Measurements from ENCODE around the gene ARHGAP20.

Gene ARHGAP20

DNA sequence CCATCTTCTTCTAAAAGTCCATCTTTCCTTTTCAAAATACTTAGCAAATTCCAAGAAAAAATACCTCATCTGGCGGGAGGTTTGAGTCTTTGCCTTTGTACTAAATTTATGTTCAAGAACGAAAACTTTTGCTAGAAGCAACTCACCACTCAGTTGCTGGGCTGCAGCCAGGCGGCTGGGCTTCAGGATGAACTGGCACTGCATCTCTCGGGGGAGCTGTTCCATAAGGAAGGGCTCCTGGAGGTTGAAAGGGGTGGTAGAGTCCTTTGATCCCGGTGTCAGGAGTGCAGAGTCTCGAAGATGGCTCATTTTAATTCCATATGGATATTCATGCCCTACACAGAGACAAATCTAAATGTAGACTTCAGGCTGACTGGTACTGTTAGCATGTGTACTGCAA, 105.8 kb downstream of the ARHGAP20 start:
- DNase-seq (ENCODE audit: low read depth, low spot score) = no peak

DNA sequence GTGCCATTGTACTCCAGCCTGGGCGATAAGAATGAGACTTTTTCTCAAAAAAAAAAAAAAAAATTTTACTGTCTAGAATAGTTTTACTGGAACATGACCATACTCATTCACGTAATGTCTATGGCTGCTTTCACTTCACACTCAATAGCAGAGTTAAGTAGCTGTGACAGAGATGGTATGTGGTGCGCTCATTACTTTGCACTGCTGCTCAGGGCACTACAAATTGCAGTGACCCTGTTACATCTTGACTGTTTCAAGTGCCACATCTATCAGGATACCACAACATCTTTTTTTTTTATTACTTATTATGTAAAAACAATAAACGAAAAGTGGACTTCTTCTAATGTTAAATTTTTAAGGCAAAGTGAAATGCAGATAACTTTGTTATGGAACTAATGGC, 110.3 kb downstream of the ARHGAP20 start:
- no peak for DNase-seq (ENCODE audit: low read depth, low spot score)

DNA sequence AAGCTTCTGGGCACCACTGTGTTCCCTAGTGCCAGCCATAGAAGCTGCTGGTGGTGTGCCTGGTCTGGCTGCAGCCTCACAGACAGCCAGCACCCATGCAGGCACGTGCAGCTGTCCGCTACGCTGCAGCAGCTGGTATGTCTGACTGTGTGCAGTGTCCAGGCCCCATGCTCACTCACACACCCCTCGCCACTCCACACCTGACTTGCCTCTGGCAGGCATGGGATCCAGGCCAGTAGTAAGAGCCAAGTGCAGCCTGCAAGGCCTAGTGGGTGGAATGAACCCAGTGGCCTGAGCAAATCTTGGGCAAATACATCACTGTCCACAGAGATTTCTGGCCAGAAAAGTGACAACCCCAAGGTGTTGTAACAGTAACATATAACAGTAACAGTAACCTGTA, 111.9 kb downstream of the ARHGAP20 start:
- no peak for DNase-seq (ENCODE audit: low read depth, low spot score)

DNA sequence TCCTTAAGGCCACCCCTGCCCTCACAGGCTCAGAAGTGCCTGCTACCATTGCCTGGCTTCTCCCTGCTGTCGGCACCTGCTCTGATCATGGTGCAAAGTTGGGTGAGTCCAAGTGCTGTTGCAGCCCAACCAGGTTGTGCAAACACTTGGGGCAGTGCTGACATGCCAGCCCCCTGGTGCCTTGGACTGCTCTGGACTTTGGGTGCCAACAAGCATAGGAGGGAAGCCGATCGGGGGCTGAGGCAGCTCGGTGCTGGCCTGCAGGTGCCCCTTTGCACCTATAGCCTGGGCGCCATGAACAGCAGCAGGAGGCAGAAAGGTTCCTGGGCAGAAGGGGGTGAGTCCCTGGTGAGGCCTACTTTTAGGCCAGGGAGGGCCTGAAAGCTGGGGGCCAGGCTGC, 113.0 kb downstream of the ARHGAP20 start:
- no peak for DNase-seq (ENCODE audit: low read depth, low spot score)

GRCh38 chr11:110598725-110599124, 113.5 kb downstream of the ARHGAP20 start:
- no peak for DNase-seq (ENCODE audit: low read depth, low spot score)

DNA sequence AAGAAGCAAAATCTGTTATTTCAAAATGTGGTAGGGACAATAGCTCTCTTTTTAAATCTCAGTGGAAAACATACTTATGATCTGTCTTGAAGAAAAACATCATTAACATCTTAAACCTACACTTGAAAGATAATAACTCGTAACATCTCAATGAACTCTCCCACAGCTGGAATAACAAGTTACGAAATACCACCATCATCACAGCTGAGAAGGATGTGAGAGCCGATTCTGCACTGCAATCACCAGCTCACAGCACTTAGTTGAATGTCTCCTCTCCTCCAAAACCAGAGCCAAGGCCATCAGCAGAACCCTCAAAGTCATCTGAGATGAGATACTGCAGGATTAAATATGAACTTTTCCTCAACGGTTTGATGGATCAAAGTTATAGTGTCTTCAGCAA, 124.3 kb downstream of the ARHGAP20 start:
- DNase-seq (ENCODE audit: low read depth, low spot score) = no peak

DNA sequence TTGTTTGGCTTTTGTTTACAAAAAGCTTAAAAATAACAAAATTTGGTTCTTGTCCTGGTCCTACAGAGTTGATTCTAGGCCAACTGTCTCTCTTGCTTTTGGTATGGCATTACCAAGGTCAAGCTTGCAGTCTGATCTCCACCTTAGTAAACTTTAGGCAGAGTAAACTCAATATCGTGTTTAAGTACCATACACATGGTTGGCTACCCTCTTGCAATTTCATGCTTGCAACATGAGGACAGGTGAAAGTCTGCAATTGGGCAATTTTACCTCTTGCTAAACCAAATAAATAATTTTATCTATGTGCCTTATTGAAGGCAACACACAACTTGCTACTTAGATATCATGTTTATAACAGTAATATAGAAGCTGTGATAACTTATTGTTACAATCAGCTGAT, 125.1 kb downstream of the ARHGAP20 start:
- no peak for DNase-seq (ENCODE audit: low read depth, low spot score)

- DNase-seq (ENCODE audit: low read depth, low spot score) = no peak
Observed at GRCh38 chr11:110584150-110584549, 128.1 kb downstream of the ARHGAP20 start.

- DNase-seq (ENCODE audit: low read depth, low spot score) = no peak
Observed at GRCh38 chr11:110582728-110583432, 129.4 kb downstream of the ARHGAP20 start.

DNA sequence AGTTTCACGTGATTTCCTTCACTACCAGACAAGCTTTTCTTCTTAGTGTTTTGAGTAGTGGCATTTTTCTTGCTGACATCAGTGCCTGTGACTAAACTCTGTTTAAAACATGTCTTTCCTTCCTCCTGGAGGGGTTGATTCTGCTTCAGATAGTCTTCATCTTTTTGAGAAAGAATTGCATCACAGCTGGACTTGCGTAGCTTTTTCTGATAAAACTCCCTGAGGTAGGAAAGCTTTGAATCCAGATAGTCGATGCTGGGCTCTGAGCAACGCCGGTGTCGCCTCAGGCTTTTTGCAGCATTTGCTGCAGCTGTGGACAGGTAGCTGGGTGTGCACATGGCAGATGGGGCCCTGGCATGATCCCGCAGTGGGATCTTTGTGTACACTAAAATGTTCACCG, 131.7 kb downstream of the ARHGAP20 start:
- no peak for DNase-seq (ENCODE audit: low read depth, low spot score)

DNA sequence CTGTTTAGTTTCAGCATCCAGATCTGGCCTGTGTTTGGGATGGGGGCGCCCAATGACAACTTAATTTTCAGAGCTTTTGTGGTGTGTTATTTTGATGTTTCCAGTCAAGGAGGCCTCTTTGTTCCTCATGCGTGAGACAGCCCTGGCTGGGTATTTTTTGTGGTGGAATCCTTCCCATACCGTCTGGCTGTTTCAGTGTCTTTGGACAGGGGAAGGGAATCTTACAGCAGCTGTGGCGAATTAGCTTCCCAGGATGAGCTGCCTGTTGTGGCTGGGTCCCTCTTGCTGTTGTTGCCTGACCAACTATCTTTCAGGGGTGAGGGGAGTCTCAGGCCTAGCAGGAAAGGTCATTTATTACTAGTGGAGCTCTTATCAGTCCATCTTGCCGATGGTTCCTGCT, 138.8 kb downstream of the ARHGAP20 start:
- DNase-seq (ENCODE audit: low read depth, low spot score) = no peak

DNA sequence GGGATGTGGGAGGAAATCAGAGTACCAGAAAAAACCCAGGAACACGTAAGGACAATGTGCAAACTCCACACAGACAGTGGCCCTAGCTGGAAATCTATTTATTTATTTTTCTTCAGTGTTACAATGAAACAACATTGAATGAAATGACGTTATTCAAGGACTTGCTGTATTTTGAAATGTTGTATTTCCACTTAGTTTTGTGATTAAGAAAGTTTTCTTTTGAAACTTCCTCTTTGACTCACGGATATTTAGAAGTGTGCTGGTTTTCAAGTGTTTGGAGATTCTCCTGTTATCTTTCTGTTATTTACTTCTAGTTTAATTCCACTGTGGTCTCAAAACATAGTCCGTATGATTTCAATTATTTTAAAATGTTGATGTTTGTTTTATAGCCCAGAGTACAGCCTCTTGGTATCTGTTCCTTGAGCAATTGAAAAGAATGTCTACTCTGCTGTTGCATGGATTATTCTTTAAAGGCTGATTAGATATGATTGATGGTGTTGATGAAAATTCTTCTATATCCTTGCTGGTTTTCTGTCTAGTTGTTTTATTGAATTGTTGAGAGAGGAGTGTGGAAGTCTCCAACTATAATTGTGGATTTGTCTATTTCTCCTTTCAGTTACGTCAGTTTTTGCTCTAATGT, 141.0 kb downstream of the ARHGAP20 start:
- no peak for DNase-seq (ENCODE audit: low read depth, low spot score)

GRCh38 chr11:110566577-110566976, 145.7 kb downstream of the ARHGAP20 start:
- DNase-seq (ENCODE audit: low read depth, low spot score) = no peak

GRCh38 chr11:110565357-110566336, 146.6 kb downstream of the ARHGAP20 start:
- peak; percentile 25 for DNase-seq (ENCODE audit: low read depth, low spot score)

- peak; percentile 75 for DNase-seq (ENCODE audit: low read depth, low spot score)
Observed at GRCh38 chr11:110564676-110565356, 147.4 kb downstream of the ARHGAP20 start.

- no peak for DNase-seq (ENCODE audit: low read depth, low spot score)
Observed at GRCh38 chr11:110544779-110545178, 167.5 kb downstream of the ARHGAP20 start.

DNA sequence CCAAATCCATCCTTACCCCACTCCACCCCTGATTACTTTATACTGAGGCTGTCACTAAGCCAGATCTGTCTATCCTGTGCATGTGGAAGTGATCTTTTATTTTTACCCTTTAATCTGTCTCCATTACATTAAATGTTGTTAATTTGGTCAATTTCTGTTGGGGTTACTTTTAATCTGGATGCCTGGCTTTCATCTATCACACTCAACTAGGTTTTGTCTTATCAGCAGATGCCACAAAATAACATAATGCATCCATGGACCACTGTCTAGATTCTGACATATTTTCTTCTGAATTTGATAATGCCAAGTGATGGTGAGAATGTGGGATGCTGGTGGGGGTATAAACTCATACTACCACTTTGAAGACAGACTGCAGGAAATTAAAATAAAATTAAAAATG, 174.1 kb downstream of the ARHGAP20 start:
- DNase-seq (ENCODE audit: low read depth, low spot score) = no peak

GRCh38 chr11:110530900-110531741, 181.1 kb downstream of the ARHGAP20 start:
- no peak for DNase-seq (ENCODE audit: low read depth, low spot score)

DNA sequence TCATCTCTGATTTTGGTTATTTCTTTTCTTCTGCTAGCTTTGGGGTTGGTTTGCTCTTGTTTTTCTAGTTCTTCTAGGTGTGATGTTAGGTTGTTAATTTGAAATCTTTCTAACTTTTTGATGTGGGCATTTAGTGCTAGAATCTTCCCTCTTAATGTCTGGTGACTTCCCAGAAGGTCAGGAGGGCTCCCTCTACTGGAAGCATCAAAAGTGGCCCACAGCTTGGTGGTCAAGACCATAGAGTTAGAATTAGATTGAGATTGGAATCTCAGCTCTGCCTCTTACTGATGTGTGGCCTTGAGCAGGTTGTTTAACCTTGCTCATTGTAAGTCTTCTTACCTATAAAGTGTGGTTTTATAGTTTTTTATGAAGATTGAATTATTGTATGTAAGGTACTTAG, 183.2 kb downstream of the ARHGAP20 start:
- DNase-seq (ENCODE audit: low read depth, low spot score) = no peak

GRCh38 chr11:110527146-110527545, 185.1 kb downstream of the ARHGAP20 start:
- DNase-seq (ENCODE audit: low read depth, low spot score) = no peak
